ENCODE data around the gene ANXA6. TPM values are rescaled to one million over a fixed set of nuclear protein-coding genes. Genes with fewer than 3 reads are reported as not detected.

Gene ANXA6
- total RNA-seq, 4 donors from 2014 or later, result 267 to 470 (median 382) TPM

DNA sequence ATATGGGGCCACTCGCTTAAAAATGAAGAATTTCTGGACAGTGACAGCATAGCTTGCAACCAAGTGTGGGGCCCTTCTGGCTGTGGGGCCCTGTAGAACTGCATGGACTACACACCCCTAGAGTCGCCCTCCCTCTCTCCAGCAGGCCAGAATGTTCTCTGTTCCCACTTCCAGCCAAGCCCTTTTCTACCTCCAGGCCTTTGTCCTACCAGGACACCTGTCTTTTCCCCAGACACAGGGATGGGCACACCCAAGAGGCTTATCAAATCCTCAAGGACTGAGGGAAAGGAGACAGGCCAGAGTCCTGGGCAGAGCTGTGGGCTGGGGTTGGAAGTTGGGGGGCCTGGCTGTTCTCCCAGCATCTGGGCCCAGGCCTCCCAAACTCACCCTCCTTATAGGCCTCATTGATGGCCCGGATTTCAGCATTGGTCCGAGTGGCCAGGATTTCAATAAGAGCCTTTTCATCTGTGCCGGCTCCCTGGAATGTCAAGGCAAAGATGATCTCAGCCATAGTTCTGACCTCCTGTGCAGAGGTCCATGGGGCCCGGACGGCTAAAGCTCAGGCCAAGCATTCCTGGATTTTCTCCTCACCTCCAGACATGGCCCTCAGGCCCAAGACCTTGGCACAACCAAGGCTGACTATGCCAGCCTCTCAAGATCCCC, 38.5 kb downstream of the ANXA6 start:
- TF ChIP-seq, protein P1, sequence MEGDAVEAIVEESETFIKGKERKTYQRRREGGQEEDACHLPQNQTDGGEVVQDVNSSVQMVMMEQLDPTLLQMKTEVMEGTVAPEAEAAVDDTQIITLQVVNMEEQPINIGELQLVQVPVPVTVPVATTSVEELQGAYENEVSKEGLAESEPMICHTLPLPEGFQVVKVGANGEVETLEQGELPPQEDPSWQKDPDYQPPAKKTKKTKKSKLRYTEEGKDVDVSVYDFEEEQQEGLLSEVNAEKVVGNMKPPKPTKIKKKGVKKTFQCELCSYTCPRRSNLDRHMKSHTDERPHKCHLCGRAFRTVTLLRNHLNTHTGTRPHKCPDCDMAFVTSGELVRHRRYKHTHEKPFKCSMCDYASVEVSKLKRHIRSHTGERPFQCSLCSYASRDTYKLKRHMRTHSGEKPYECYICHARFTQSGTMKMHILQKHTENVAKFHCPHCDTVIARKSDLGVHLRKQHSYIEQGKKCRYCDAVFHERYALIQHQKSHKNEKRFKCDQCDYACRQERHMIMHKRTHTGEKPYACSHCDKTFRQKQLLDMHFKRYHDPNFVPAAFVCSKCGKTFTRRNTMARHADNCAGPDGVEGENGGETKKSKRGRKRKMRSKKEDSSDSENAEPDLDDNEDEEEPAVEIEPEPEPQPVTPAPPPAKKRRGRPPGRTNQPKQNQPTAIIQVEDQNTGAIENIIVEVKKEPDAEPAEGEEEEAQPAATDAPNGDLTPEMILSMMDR (IDR thresholded peaks at IDR 0.05; ENCODE audit: low read depth), result no peak

- TF ChIP-seq, protein P1 (IDR thresholded peaks at IDR 0.05; ENCODE audit: low read depth), result no peak
Observed at GRCh38 chr5:151115272-151115905, 42.2 kb downstream of the ANXA6 start.

DNA sequence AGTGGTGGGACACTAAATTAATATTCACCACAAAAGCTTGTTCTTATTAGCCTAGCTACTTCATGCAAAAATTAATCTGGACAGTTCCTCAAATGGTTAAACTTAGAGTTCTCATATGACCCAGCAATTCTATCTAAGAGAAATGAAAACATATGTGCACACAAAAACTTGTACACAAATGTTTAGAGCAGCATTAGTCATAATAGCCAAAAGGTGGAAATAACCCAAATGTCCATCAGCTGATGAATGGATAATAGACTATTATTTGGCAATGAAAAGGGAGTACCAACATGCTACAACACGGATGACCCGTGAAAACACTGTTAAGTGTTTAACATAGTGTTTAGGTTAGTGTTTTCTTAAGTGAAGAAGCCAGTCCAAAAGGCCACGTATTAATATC, 43.9 kb downstream of the ANXA6 start:
- TF ChIP-seq, protein P1 (IDR thresholded peaks at IDR 0.05; ENCODE audit: low read depth), result no peak

GRCh38 chr5:151110992-151111391, 46.6 kb downstream of the ANXA6 start:
- TF ChIP-seq, protein P1 (IDR thresholded peaks at IDR 0.05; ENCODE audit: low read depth), result no peak

DNA sequence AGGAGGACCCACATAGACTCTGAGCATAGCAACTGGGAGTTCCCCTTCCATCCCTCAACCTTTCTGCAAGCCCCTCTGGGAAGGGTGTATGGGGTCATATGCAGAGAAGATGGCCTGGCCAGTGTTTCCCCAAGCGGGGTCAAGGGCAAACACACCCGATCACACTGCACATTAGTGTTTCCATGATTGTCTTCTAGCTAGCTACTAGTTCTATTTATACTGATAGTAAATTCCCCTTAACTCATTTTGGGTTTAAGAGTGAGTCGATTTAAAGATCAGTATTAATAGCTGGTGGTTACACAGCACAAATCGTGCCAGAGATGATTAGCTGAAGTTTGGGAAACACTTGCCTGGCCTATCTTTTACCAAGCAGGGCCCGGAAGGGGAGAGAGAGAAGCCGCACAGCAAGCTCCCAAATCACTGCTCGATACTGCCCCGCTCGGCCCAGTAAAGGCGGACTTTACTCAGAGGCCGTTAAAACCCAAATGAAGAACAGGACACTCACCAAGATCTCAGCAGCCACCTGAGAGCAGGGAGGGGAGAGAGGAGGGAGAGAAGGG, 47.4 kb downstream of the ANXA6 start:
- TF ChIP-seq, protein P1 (IDR thresholded peaks at IDR 0.05; ENCODE audit: low read depth), result no peak

DNA sequence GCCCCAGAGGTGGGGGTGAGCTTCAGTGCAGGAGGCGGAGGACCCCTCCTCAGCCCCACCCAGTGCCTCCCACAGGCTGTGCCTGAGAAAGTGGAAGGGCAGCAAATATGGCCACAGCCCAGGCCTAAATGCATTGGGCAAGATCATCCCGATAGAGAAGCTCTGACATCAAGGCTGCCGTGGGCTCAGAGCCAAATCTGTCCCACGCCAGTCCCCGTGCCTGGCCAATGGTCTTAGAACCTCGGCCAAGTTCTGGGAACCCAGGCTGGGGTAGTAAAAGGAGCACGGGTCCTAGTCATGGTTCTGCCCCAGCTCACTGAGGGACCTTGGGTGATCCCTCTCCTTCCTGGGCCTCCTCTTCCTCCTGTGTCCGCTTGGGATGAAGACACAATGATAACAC, 49.0 kb downstream of the ANXA6 start:
- TF ChIP-seq, protein P1 (IDR thresholded peaks at IDR 0.05; ENCODE audit: low read depth), result no peak

DNA sequence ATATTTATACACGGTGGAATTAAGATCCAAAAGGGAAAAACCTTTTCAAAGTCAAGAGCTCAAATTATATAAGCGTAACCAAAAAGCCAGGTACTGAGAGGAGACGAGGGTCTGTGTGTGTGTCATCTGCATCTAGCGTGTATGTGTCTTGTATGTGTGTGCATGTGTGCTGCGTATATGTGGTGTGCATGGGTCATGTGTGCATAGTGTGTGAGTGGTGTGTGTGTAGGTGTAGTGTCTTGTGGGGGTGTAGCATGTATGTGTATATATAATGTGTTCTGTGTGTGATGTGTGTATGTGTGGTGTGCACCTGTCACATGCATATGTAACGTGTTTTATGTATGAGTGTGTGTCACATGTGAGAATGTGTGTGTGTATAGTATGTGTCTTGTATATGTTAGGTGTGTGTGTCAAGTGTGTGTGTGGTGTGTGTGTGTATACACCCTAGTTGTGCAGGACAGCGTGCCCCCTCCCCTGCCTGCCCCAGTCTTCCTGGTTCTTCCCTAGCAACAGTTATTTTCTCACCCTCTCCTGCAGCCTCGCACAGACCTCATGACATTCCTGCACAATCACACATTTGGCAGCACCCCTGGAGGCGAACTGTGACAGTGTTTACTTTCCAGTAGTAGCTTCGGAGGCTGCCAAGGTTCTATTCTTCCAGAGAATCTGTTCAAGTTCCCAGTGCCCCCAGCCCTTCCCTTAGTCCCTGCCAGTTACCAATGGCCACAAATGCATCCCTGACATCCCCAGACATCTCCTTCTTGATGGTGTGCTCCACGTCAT, 49.6 kb downstream of the ANXA6 start:
- TF ChIP-seq, protein P1 (IDR thresholded peaks at IDR 0.05; ENCODE audit: low read depth), result no peak

All from subcutaneous adipose tissue (tissue), 4 donors.